ENCODE measurements around the gene EYS. TPM values are rescaled to one million over a fixed set of nuclear protein-coding genes. Genes with fewer than 3 reads are reported as not detected.

Gene EYS
- total and polyA plus RNA-seq, 4 donors: not detected

- DNase-seq (no peak), ATAC-seq (ENCODE audit: low FRiP score) (no peak)
- H3K4me1 ChIP-seq (ENCODE audit: control insufficient read depth in 1 of 2, insufficient read depth in 2 of 2, low read length in 2 of 2): no peaks in the 10 kb centered on the region
- H3K36me3 ChIP-seq (ENCODE audit: control insufficient read depth in 1 of 2, insufficient read depth in 2 of 2, low read length in 1 of 2): no peaks in the 10 kb centered on the region
- H3K4me3 ChIP-seq (ENCODE audit: low read length in 2 of 2): no peak overlapping the region
- WGBS, 2 donors: 85 to 86% methylated on average over 1 of the region's 1 CpG
- intact Hi-C loops (cut with DNase I): no loop called here
- H3K27ac ChIP-seq (ENCODE audit: low read depth in 1 of 2, low read length in 2 of 2): no peak overlapping the region
- no peaks in the 10 kb centered on the region for H3K27me3 ChIP-seq (ENCODE audit: control insufficient read depth in 1 of 2, insufficient read depth in 2 of 2, low read length in 1 of 2)
- H3K9me3 ChIP-seq (ENCODE audit: control insufficient read depth, low read length): no peaks in the 10 kb centered on the region
Measured at GRCh38 chr6:65116326-65116725, 590.7 kb downstream of the EYS start.

GRCh38 chr6:65113581-65113980 lies 593.4 kb downstream of the EYS start:
- no peaks in the 10 kb centered on the region for H3K9me3 ChIP-seq (ENCODE audit: control insufficient read depth, low read length)
- no peaks in the 10 kb centered on the region for H3K36me3 ChIP-seq (ENCODE audit: control insufficient read depth in 1 of 2, insufficient read depth in 2 of 2, low read length in 1 of 2)
- WGBS, 2 donors: 66 to 83% methylated on average over 3 of the region's 3 CpGs
- no peaks in the 10 kb centered on the region for H3K27me3 ChIP-seq (ENCODE audit: control insufficient read depth in 1 of 2, insufficient read depth in 2 of 2, low read length in 1 of 2)
- no peak for DNase-seq
- ATAC-seq (ENCODE audit: low FRiP score): no peak
- no peak overlapping the region for H3K4me3 ChIP-seq (ENCODE audit: low read length in 2 of 2)
- intact Hi-C loops (cut with DNase I): no loop called here
- H3K27ac ChIP-seq (ENCODE audit: low read depth in 1 of 2, low read length in 2 of 2): no peak overlapping the region
- H3K4me1 ChIP-seq (ENCODE audit: control insufficient read depth in 1 of 2, insufficient read depth in 2 of 2, low read length in 2 of 2): no peaks in the 10 kb centered on the region

- H3K9me3 ChIP-seq (ENCODE audit: control insufficient read depth, low read length): no peaks in the 10 kb centered on the region
- H3K4me1 ChIP-seq (ENCODE audit: control insufficient read depth in 1 of 2, insufficient read depth in 2 of 2, low read length in 2 of 2): no peaks in the 10 kb centered on the region
- H3K27ac ChIP-seq (ENCODE audit: low read depth in 1 of 2, low read length in 2 of 2): no peak overlapping the region
- H3K36me3 ChIP-seq (ENCODE audit: control insufficient read depth in 1 of 2, insufficient read depth in 2 of 2, low read length in 1 of 2): no peaks in the 10 kb centered on the region
- no peaks in the 10 kb centered on the region for H3K27me3 ChIP-seq (ENCODE audit: control insufficient read depth in 1 of 2, insufficient read depth in 2 of 2, low read length in 1 of 2)
- intact Hi-C loops (cut with DNase I): no loop called here
- no peak for DNase-seq
- ATAC-seq (ENCODE audit: low FRiP score): no peak
- H3K4me3 ChIP-seq (ENCODE audit: low read length in 2 of 2): no peak overlapping the region
Measured at GRCh38 chr6:65112435-65112834, 594.6 kb downstream of the EYS start.

GRCh38 chr6:65110031-65110430 lies 597.0 kb downstream of the EYS start:
- H3K4me3 ChIP-seq (ENCODE audit: low read length in 2 of 2): no peak overlapping the region
- intact Hi-C loops (cut with DNase I): no loop called here
- ATAC-seq (ENCODE audit: low FRiP score) (no peak), DNase-seq (no peak)
- WGBS, 2 donors: 44 to 48% methylated on average over 3 of the region's 3 CpGs
- H3K9me3 ChIP-seq (ENCODE audit: control insufficient read depth, low read length): no peaks in the 10 kb centered on the region
- H3K4me1 ChIP-seq (ENCODE audit: control insufficient read depth in 1 of 2, insufficient read depth in 2 of 2, low read length in 2 of 2): no peaks in the 10 kb centered on the region
- H3K36me3 ChIP-seq (ENCODE audit: control insufficient read depth in 1 of 2, insufficient read depth in 2 of 2, low read length in 1 of 2): no peaks in the 10 kb centered on the region
- H3K27me3 ChIP-seq (ENCODE audit: control insufficient read depth in 1 of 2, insufficient read depth in 2 of 2, low read length in 1 of 2): no peaks in the 10 kb centered on the region
- H3K27ac ChIP-seq (ENCODE audit: low read depth in 1 of 2, low read length in 2 of 2): no peak overlapping the region

- no peak overlapping the region for H3K27ac ChIP-seq (ENCODE audit: low read depth in 1 of 2, low read length in 2 of 2)
- ATAC-seq (ENCODE audit: low FRiP score): no peak
- H3K9me3 ChIP-seq (ENCODE audit: control insufficient read depth, low read length): no peaks in the 10 kb centered on the region
- DNase-seq: no peak
- 3 to 7% methylated on average over 1 of the region's 1 CpG for WGBS, 2 donors
- H3K36me3 ChIP-seq (ENCODE audit: control insufficient read depth in 1 of 2, insufficient read depth in 2 of 2, low read length in 1 of 2): no peaks in the 10 kb centered on the region
- H3K4me1 ChIP-seq (ENCODE audit: control insufficient read depth in 1 of 2, insufficient read depth in 2 of 2, low read length in 2 of 2): no peaks in the 10 kb centered on the region
- intact Hi-C loops (cut with DNase I): no loop called here
- no peak overlapping the region for H3K4me3 ChIP-seq (ENCODE audit: low read length in 2 of 2)
- H3K27me3 ChIP-seq (ENCODE audit: control insufficient read depth in 1 of 2, insufficient read depth in 2 of 2, low read length in 1 of 2): no peaks in the 10 kb centered on the region
Measured at GRCh38 chr6:65098349-65098748, 608.7 kb downstream of the EYS start.

GRCh38 chr6:65091561-65091960 lies 615.5 kb downstream of the EYS start:
- ATAC-seq (ENCODE audit: low FRiP score) (no peak), DNase-seq (no peak)
- intact Hi-C loops (cut with DNase I): no loop called here
- 89% methylated on average over 8 of the region's 8 CpGs for WGBS, 2 donors
- no peaks in the 10 kb centered on the region for H3K27me3 ChIP-seq (ENCODE audit: control insufficient read depth in 1 of 2, insufficient read depth in 2 of 2, low read length in 1 of 2)
- no peaks in the 10 kb centered on the region for H3K36me3 ChIP-seq (ENCODE audit: control insufficient read depth in 1 of 2, insufficient read depth in 2 of 2, low read length in 1 of 2)
- H3K9me3 ChIP-seq (ENCODE audit: control insufficient read depth, low read length): no peaks in the 10 kb centered on the region
- H3K4me3 ChIP-seq (ENCODE audit: low read length in 2 of 2): no peak overlapping the region
- H3K4me1 ChIP-seq (ENCODE audit: control insufficient read depth in 1 of 2, insufficient read depth in 2 of 2, low read length in 2 of 2): no peaks in the 10 kb centered on the region
- no peak overlapping the region for H3K27ac ChIP-seq (ENCODE audit: low read depth in 1 of 2, low read length in 2 of 2)

GRCh38 chr6:65088575-65088974 lies 618.5 kb downstream of the EYS start:
- Histone ChIP-seq H3K27ac (ENCODE audit: low read depth in 1 of 2, low read length in 2 of 2) (no peak overlapping the region), H3K9me3 (ENCODE audit: control insufficient read depth, low read length) (no peaks in the 10 kb centered on the region), H3K4me3 (ENCODE audit: low read length in 2 of 2) (no peak overlapping the region), H3K27me3 (ENCODE audit: control insufficient read depth in 1 of 2, insufficient read depth in 2 of 2, low read length in 1 of 2) (no peaks in the 10 kb centered on the region), H3K36me3 (ENCODE audit: control insufficient read depth in 1 of 2, insufficient read depth in 2 of 2, low read length in 1 of 2) (no peaks in the 10 kb centered on the region), H3K4me1 (ENCODE audit: control insufficient read depth in 1 of 2, insufficient read depth in 2 of 2, low read length in 2 of 2) (no peaks in the 10 kb centered on the region)
- WGBS, 2 donors: 87 to 93% methylated on average over 3 of the region's 3 CpGs
- no peak for DNase-seq
- intact Hi-C loops (cut with DNase I): no loop called here
- ATAC-seq (ENCODE audit: low FRiP score): no peak

GRCh38 chr6:65081756-65082155 lies 625.3 kb downstream of the EYS start:
- Histone ChIP-seq H3K4me1 (ENCODE audit: control insufficient read depth in 1 of 2, insufficient read depth in 2 of 2, low read length in 2 of 2) (no peaks in the 10 kb centered on the region), H3K36me3 (ENCODE audit: control insufficient read depth in 1 of 2, insufficient read depth in 2 of 2, low read length in 1 of 2) (no peaks in the 10 kb centered on the region), H3K27ac (ENCODE audit: low read depth in 1 of 2, low read length in 2 of 2) (no peak overlapping the region), H3K27me3 (ENCODE audit: control insufficient read depth in 1 of 2, insufficient read depth in 2 of 2, low read length in 1 of 2) (no peaks in the 10 kb centered on the region), H3K9me3 (ENCODE audit: control insufficient read depth, low read length) (no peaks in the 10 kb centered on the region), H3K4me3 (ENCODE audit: low read length in 2 of 2) (no peak overlapping the region)
- WGBS, 2 donors: 86 to 94% methylated on average over 1 of the region's 1 CpG
- intact Hi-C loops (cut with DNase I): no loop called here
- DNase-seq (no peak), ATAC-seq (ENCODE audit: low FRiP score) (no peak)

GRCh38 chr6:65075705-65076230 lies 631.3 kb downstream of the EYS start:
- no peak overlapping the region for H3K27ac ChIP-seq (ENCODE audit: low read depth in 1 of 2, low read length in 2 of 2)
- no peaks in the 10 kb centered on the region for H3K9me3 ChIP-seq (ENCODE audit: control insufficient read depth, low read length)
- H3K36me3 ChIP-seq (ENCODE audit: control insufficient read depth in 1 of 2, insufficient read depth in 2 of 2, low read length in 1 of 2): no peaks in the 10 kb centered on the region
- H3K27me3 ChIP-seq (ENCODE audit: control insufficient read depth in 1 of 2, insufficient read depth in 2 of 2, low read length in 1 of 2): no peaks in the 10 kb centered on the region
- intact Hi-C loops (cut with DNase I): no loop called here
- no peaks in the 10 kb centered on the region for H3K4me1 ChIP-seq (ENCODE audit: control insufficient read depth in 1 of 2, insufficient read depth in 2 of 2, low read length in 2 of 2)
- no peak overlapping the region for H3K4me3 ChIP-seq (ENCODE audit: low read length in 2 of 2)
- DNase-seq (no peak), ATAC-seq (ENCODE audit: low FRiP score) (no peak)
